HL-60 (cell line): ENCODE results near the gene TSC22D3.

ENCODE experiments used
- DNase-seq, 2 experiments: peaks; one replicate each; pipeline ENCODE4 v3.0.0-alpha.2; 2010 to 2020; ENCODE audit warnings: low read depth in 1 of 2, low spot score in 1 of 2
- H3K27ac ChIP-seq: fragments of 250-450 bp; sonication (Bioruptor Pico); replicated peaks from 2 replicates; pipeline ENCODE4 v1.5.1; 2020; ENCODE audit warnings: mild to moderate bottlenecking, moderate library complexity
- H3K27me3 ChIP-seq: fragments of 250-450 bp; sonication (Bioruptor Pico); 2 replicates; pipeline ENCODE4 v1.5.1; 2021; ENCODE audit warnings: mild to moderate bottlenecking, moderate library complexity; ENCODE audit not compliant: insufficient read depth, poor library complexity, severe bottlenecking
- H3K4me3 ChIP-seq: replicated peaks from 2 replicates; pipeline ENCODE4 v1.5.1; 2011; ENCODE audit warnings: mild to moderate bottlenecking, control low read depth, low read length; ENCODE audit not compliant: insufficient read depth
- CTCF ChIP-seq: IDR thresholded peaks from one replicate; pipeline ENCODE4 v1.5.1; 2011; ENCODE audit warnings: low read length, control low read depth, inconsistent platforms; ENCODE audit not compliant: insufficient read depth
- GABPA ChIP-seq: IDR thresholded peaks from 2 replicates; pipeline ENCODE4 v1.6.1; 2012; ENCODE audit warnings: low read depth
- POLR2AphosphoS5 ChIP-seq: IDR thresholded peaks from 2 replicates; pipeline ENCODE4 v1.6.1; 2012; ENCODE audit warnings: low read depth
- REST ChIP-seq: IDR thresholded peaks from 2 replicates; pipeline ENCODE4 v1.6.1; 2012; ENCODE audit warnings: low read depth; ENCODE audit not compliant: insufficient replicate concordance
- SPI1 ChIP-seq: IDR thresholded peaks from 2 replicates; pipeline ENCODE4 v1.6.1; 2012; ENCODE audit warnings: low read depth, mild to moderate bottlenecking, borderline replicate concordance

The TSC22D3 gene

GRCh38 chrX:107716118-107716684 is 59.4 kb downstream of the TSC22D3 start:
- Histone ChIP-seq H3K27me3 (no peaks in the 10 kb centered on the region), H3K27ac (peak overlapping the region; percentile 85), H3K4me3 (peak overlapping the region; percentile 54)
- TF ChIP-seq GABPA: no peak
- no peak for TF ChIP-seq CTCF
- DNase-seq: no peak

GRCh38 chrX:107715331-107716117 is 60.1 kb downstream of the TSC22D3 start:
- H3K27me3 ChIP-seq: no peaks in the 10 kb centered on the region

GRCh38 chrX:107714206-107714891 is 61.2 kb downstream of the TSC22D3 start:
- no peak for DNase-seq
- Histone ChIP-seq H3K27ac (no peak overlapping the region), H3K27me3 (no peaks in the 10 kb centered on the region), H3K4me3 (no peak overlapping the region)
- peak; percentile 2; the same call in 1 of the 2 replicates for TF ChIP-seq POLR2AphosphoS5
- no peak for TF ChIP-seq REST

More at GRCh38 chrX:107715331-107716117, 60.1 kb downstream of the TSC22D3 start:
- no peak for TF ChIP-seq REST
- TF ChIP-seq POLR2AphosphoS5: peak; percentile 1; the same call in 1 of the 2 replicates
- TF ChIP-seq SPI1: no peak
- no peak for TF ChIP-seq GABPA
- Histone ChIP-seq H3K4me3 (peak overlapping the region; percentile 54), H3K27ac (peak overlapping the region; percentile 85)
- no peak for DNase-seq

- DNase-seq: no peak
- TF ChIP-seq POLR2AphosphoS5 (peak; percentile 26; the same call in 1 of the 2 replicates), REST (no peak)
- Histone ChIP-seq H3K27ac (no peak overlapping the region), H3K4me3 (no peak overlapping the region), H3K27me3 (no peaks in the 10 kb centered on the region)
These were observed 61.9 kb downstream of the TSC22D3 start for GRCh38 chrX:107713543-107714205.
